Endothelial cell (in vitro differentiated cells): ENCODE measurements around the gene GADD45G. TPM values are rescaled to one million over a fixed set of nuclear protein-coding genes. Genes with fewer than 3 reads are reported as not detected.

Experiments used
- DNase-seq: peaks from one replicate; pipeline ENCODE4 v3.0.0; 2021; ENCODE audit warnings: low spot score
- H3K27ac Mint-ChIP-seq: one replicate; pipeline ENCODE4 v1.8.0; 2021; ENCODE audit warnings: mixed read lengths, inconsistent platforms; ENCODE audit not compliant: unreplicated experiment
- H3K27me3 Mint-ChIP-seq: one replicate; pipeline ENCODE4 v1.8.0; 2021; ENCODE audit warnings: mild to moderate bottlenecking, moderate library complexity, mixed read lengths, inconsistent platforms; ENCODE audit not compliant: unreplicated experiment
- H3K36me3 Mint-ChIP-seq: one replicate; pipeline ENCODE4 v1.8.0; 2021; ENCODE audit warnings: mild to moderate bottlenecking, low read depth, mixed read lengths, inconsistent platforms; ENCODE audit not compliant: unreplicated experiment
- H3K4me1 Mint-ChIP-seq: one replicate; pipeline ENCODE4 v1.8.0; 2021; ENCODE audit warnings: mild to moderate bottlenecking, mixed read lengths, inconsistent platforms; ENCODE audit not compliant: unreplicated experiment
- H3K4me3 Mint-ChIP-seq: one replicate; pipeline ENCODE4 v1.8.0; 2021; ENCODE audit warnings: mild to moderate bottlenecking, mixed read lengths, inconsistent platforms; ENCODE audit not compliant: unreplicated experiment
- H3K9me3 Mint-ChIP-seq: one replicate; pipeline ENCODE4 v1.8.0; 2021; ENCODE audit warnings: mixed read lengths, inconsistent platforms; ENCODE audit not compliant: unreplicated experiment
- CTCF ChIP-seq: fragments of 200-600 bp; sonication (generic); IDR thresholded peaks from one replicate; pipeline ENCODE4 v1.5.0; 2021; ENCODE audit warnings: antibody characterized with exemption; ENCODE audit not compliant: unreplicated experiment
- total RNA-seq: library from RNA; stranded (reverse); fragmentation: NEBNext Ultra II Directional; extraction: Animal tissue kit (Norgen Biotek cat#: 25700); gene quantifications from one replicate; pipeline ENCODE4 v1.2.1, GENCODE V29; 2021; ENCODE audit not compliant: unreplicated experiment

GADD45G gene
- total RNA-seq, 1 donor from 2014 or later: 6.2 TPM

- H3K9me3 Mint-ChIP-seq: no peaks in the 10 kb centered on the region
- TF ChIP-seq CTCF: no peak
- H3K27me3 Mint-ChIP-seq: peaks cover 1% of the 10 kb centered on the region
Measured at GRCh38 chr9:89574309-89574708, 30.5 kb upstream of the GADD45G start.

GRCh38 chr9:89576404-89576839, 28.4 kb upstream of the GADD45G start:
- H3K4me1 Mint-ChIP-seq: peaks cover 7% of the 10 kb centered on the region
- peaks cover 1% of the 10 kb centered on the region for H3K27me3 Mint-ChIP-seq
- H3K36me3 Mint-ChIP-seq: no peaks in the 10 kb centered on the region
- TF ChIP-seq CTCF: peak; percentile 97
- no peak overlapping the region for H3K27ac Mint-ChIP-seq
- H3K4me3 Mint-ChIP-seq: no peak overlapping the region
- no peak for DNase-seq
- H3K9me3 Mint-ChIP-seq: no peaks in the 10 kb centered on the region

More at GRCh38 chr9:89574309-89574708, 30.5 kb upstream of the GADD45G start:
- Mint-ChIP-seq H3K4me3 (no peak overlapping the region), H3K27ac (no peak overlapping the region), H3K36me3 (no peaks in the 10 kb centered on the region), H3K4me1 (peaks cover 7% of the 10 kb centered on the region)
- no peak for DNase-seq

GRCh38 chr9:89577363-89577762, 27.4 kb upstream of the GADD45G start:
- Mint-ChIP-seq H3K27ac (no peak overlapping the region), H3K4me1 (no peaks in the 10 kb centered on the region), H3K36me3 (no peaks in the 10 kb centered on the region), H3K4me3 (no peak overlapping the region), H3K27me3 (no peaks in the 10 kb centered on the region), H3K9me3 (no peaks in the 10 kb centered on the region)
- no peak for TF ChIP-seq CTCF
- DNase-seq: no peak

- Mint-ChIP-seq H3K4me3 (no peak overlapping the region), H3K27me3 (peaks cover 4% of the 10 kb centered on the region), H3K4me1 (no peaks in the 10 kb centered on the region), H3K27ac (no peak overlapping the region), H3K36me3 (no peaks in the 10 kb centered on the region), H3K9me3 (no peaks in the 10 kb centered on the region)
- TF ChIP-seq CTCF: no peak
- DNase-seq: no peak
Measured at GRCh38 chr9:89579741-89580385, 24.9 kb upstream of the GADD45G start.

- Mint-ChIP-seq H3K9me3 (no peaks in the 10 kb centered on the region), H3K27ac (no peak overlapping the region), H3K27me3 (peaks cover 4% of the 10 kb centered on the region), H3K36me3 (no peaks in the 10 kb centered on the region), H3K4me3 (no peak overlapping the region), H3K4me1 (no peaks in the 10 kb centered on the region)
- DNase-seq: no peak
- no peak for TF ChIP-seq CTCF
Measured at GRCh38 chr9:89586311-89586710, 18.5 kb upstream of the GADD45G start.
